ENCODE data around the gene ACADS.

- TF ChIP-seq, protein P1, sequence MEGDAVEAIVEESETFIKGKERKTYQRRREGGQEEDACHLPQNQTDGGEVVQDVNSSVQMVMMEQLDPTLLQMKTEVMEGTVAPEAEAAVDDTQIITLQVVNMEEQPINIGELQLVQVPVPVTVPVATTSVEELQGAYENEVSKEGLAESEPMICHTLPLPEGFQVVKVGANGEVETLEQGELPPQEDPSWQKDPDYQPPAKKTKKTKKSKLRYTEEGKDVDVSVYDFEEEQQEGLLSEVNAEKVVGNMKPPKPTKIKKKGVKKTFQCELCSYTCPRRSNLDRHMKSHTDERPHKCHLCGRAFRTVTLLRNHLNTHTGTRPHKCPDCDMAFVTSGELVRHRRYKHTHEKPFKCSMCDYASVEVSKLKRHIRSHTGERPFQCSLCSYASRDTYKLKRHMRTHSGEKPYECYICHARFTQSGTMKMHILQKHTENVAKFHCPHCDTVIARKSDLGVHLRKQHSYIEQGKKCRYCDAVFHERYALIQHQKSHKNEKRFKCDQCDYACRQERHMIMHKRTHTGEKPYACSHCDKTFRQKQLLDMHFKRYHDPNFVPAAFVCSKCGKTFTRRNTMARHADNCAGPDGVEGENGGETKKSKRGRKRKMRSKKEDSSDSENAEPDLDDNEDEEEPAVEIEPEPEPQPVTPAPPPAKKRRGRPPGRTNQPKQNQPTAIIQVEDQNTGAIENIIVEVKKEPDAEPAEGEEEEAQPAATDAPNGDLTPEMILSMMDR (IDR thresholded peaks at IDR 0.05; ENCODE audit: low read depth, low read length) = no peak
- TF ChIP-seq EZH2phosphoT487 (IDR thresholded peaks at IDR 0.05; ENCODE audit: low read depth) = no peak
Measured at GRCh38 chr12:120685522-120685921, 40.1 kb upstream of the ACADS start.
